Fibroblast of the conjunctiva (primary cell): ENCODE data around the gene ALCAM.

Source experiments
- DNase-seq: peaks from one replicate; pipeline ENCODE4 v3.0.0-alpha.2; 2010; ENCODE audit warnings: low read depth

Gene ALCAM

GRCh38 chr3:105532251-105532650 lies 165.5 kb downstream of the ALCAM start:
- DNase-seq: no peak

GRCh38 chr3:105533960-105534359 lies 167.3 kb downstream of the ALCAM start:
- DNase-seq: no peak

GRCh38 chr3:105534491-105534890 lies 167.8 kb downstream of the ALCAM start:
- no peak for DNase-seq

- DNase-seq: no peak
Observed at GRCh38 chr3:105537371-105538080, 170.8 kb downstream of the ALCAM start.

- DNase-seq: no peak
Observed at GRCh38 chr3:105538483-105538882, 171.8 kb downstream of the ALCAM start.

GRCh38 chr3:105539897-105540296 lies 173.2 kb downstream of the ALCAM start:
- no peak for DNase-seq

- no peak for DNase-seq
Observed at GRCh38 chr3:105542282-105543019, 175.7 kb downstream of the ALCAM start.

- DNase-seq: no peak
Observed at GRCh38 chr3:105545051-105545450, 178.3 kb downstream of the ALCAM start.

- no peak for DNase-seq
Observed at GRCh38 chr3:105553851-105554250, 187.1 kb downstream of the ALCAM start.

- no peak for DNase-seq
Observed at GRCh38 chr3:105555206-105555605, 188.5 kb downstream of the ALCAM start.

- no peak for DNase-seq
Observed at GRCh38 chr3:105559856-105560255, 193.1 kb downstream of the ALCAM start.

GRCh38 chr3:105561876-105562275 lies 195.2 kb downstream of the ALCAM start:
- no peak for DNase-seq

GRCh38 chr3:105564546-105565288 lies 198.0 kb downstream of the ALCAM start:
- DNase-seq: no peak

- DNase-seq: no peak
Observed at GRCh38 chr3:105571005-105571404, 204.3 kb downstream of the ALCAM start.

GRCh38 chr3:105572501-105572900 lies 205.8 kb downstream of the ALCAM start:
- DNase-seq: no peak

- DNase-seq: no peak
Observed at GRCh38 chr3:105579439-105579838, 212.7 kb downstream of the ALCAM start.

GRCh38 chr3:105580296-105580965 lies 213.7 kb downstream of the ALCAM start:
- DNase-seq: no peak

- no peak for DNase-seq
Observed at GRCh38 chr3:105582015-105582414, 215.3 kb downstream of the ALCAM start.

- DNase-seq: no peak
Observed at GRCh38 chr3:105584003-105584790, 217.5 kb downstream of the ALCAM start.

GRCh38 chr3:105593315-105593714 lies 226.6 kb downstream of the ALCAM start:
- DNase-seq: no peak

- DNase-seq: no peak
Observed at GRCh38 chr3:105594219-105594618, 227.5 kb downstream of the ALCAM start.
